HAP-1 (cell line): ENCODE results near the gene FUOM.
"Not testable (repeated sequence)": the region's sequence is repeated elsewhere in the genome, so short reads cannot be mapped to it uniquely, and the experiment has no call there.

ENCODE experiments used
- DNase-seq, 2 experiments: peaks; one replicate each; pipeline ENCODE4 v3.0.0-alpha.2; 2016 to 2020; ENCODE audit warnings: low spot score in 2 of 2
- H3K27me3 ChIP-seq: fragments of 250-450 bp; sonication (Bioruptor Pico); 2 replicates; pipeline ENCODE4 v1.5.1; 2020; ENCODE audit warnings: low read depth, mild to moderate bottlenecking, moderate library complexity
- H3K36me3 ChIP-seq: fragments of 250-450 bp; sonication (Bioruptor Pico); replicated peaks from 2 replicates; pipeline ENCODE4 v1.5.1; 2020; ENCODE audit warnings: mild to moderate bottlenecking
- H3K4me1 ChIP-seq: fragments of 250-450 bp; sonication (Bioruptor Pico); 2 replicates; pipeline ENCODE4 v1.5.1; 2020; ENCODE audit warnings: mild to moderate bottlenecking
- H3K4me3 ChIP-seq: fragments of 250-450 bp; sonication (Bioruptor Pico); 2 replicates; pipeline ENCODE4 v1.5.1; 2020; ENCODE audit warnings: mild to moderate bottlenecking, moderate library complexity
- H3K9me3 ChIP-seq: fragments of 250-450 bp; sonication (Bioruptor Pico); 2 replicates; pipeline ENCODE4 v1.5.1; 2020; ENCODE audit warnings: mild to moderate bottlenecking, moderate library complexity
- in situ Hi-C: fragments of 300-500 bp; cut with MboI; formaldehyde crosslinking; loops from 3 replicates; pipeline ENCODE4 v1.14.3; 2020; ENCODE audit warnings: low sequenced_read_pairs, inconsistent platforms, mixed read lengths

The FUOM gene

GRCh38 chr10:133379801-133380666, 22.2 kb upstream of the FUOM start:
- H3K27me3 ChIP-seq = no peaks in the 10 kb centered on the region
- no peak for DNase-seq
- no peak overlapping the region for H3K4me3 ChIP-seq
- H3K4me1 ChIP-seq = peaks cover 17% of the 10 kb centered on the region
- H3K9me3 ChIP-seq = no peaks in the 10 kb centered on the region
- in situ Hi-C loops = no loop called here
- no peaks in the 10 kb centered on the region for H3K36me3 ChIP-seq

- H3K27me3 ChIP-seq = no peaks in the 10 kb centered on the region
- in situ Hi-C loops = no loop called here
Measured at GRCh38 chr10:133379152-133379800, 21.5 kb upstream of the FUOM start, which contains the start of gene PAOX. Gene PAOX, plus strand, starts transcription at chr10:133379262. Its CDS starts 55 bp downstream, at chr10:133379317.

GRCh38 chr10:133378251-133379096, 20.7 kb upstream of the FUOM start:
- DNase-seq = peak; percentile 32 to 72
- peaks cover 31% of the 10 kb centered on the region for H3K4me1 ChIP-seq

More at GRCh38 chr10:133379152-133379800, 21.5 kb upstream of the FUOM start, which contains the start of gene PAOX:
- Histone ChIP-seq H3K4me1 (peaks cover 25% of the 10 kb centered on the region), H3K4me3 (peak within 1 kb of the TSS; percentile 49), H3K9me3 (no peaks in the 10 kb centered on the region), H3K36me3 (no peaks in the 10 kb centered on the region)
- DNase-seq = peak in 1 of 2 experiments; percentile 75

GRCh38 chr10:133377818-133378250, 20.0 kb upstream of the FUOM start:
- in situ Hi-C loops = no loop called here
- Histone ChIP-seq H3K4me3 (peak overlapping the region; percentile 49), H3K9me3 (no peaks in the 10 kb centered on the region), H3K36me3 (no peaks in the 10 kb centered on the region), H3K27me3 (no peaks in the 10 kb centered on the region), H3K4me1 (peaks cover 31% of the 10 kb centered on the region)
- no peak for DNase-seq

More at GRCh38 chr10:133378251-133379096, 20.7 kb upstream of the FUOM start:
- peak overlapping the region; percentile 49 for H3K4me3 ChIP-seq
- no peaks in the 10 kb centered on the region for H3K9me3 ChIP-seq
- in situ Hi-C loops = no loop called here
- no peaks in the 10 kb centered on the region for H3K36me3 ChIP-seq
- H3K27me3 ChIP-seq = no peaks in the 10 kb centered on the region

GRCh38 chr10:133377025-133377817, 19.4 kb upstream of the FUOM start:
- no peaks in the 10 kb centered on the region for H3K36me3 ChIP-seq
- H3K27me3 ChIP-seq = no peaks in the 10 kb centered on the region
- no peak for DNase-seq
- H3K4me3 ChIP-seq = no peak overlapping the region
- no peaks in the 10 kb centered on the region for H3K9me3 ChIP-seq
- H3K4me1 ChIP-seq = peaks cover 31% of the 10 kb centered on the region
- in situ Hi-C loops = no loop called here

GRCh38 chr10:133376183-133376582, 18.4 kb upstream of the FUOM start:
- not testable (repeated sequence) for H3K27me3 ChIP-seq

GRCh38 chr10:133375357-133376115, 17.7 kb upstream of the FUOM start:
- H3K4me1 ChIP-seq = peaks cover 31% of the 10 kb centered on the region
- no peaks in the 10 kb centered on the region for H3K9me3 ChIP-seq
- H3K36me3 ChIP-seq = peaks cover 3% of the 10 kb centered on the region
- no peak overlapping the region for H3K4me3 ChIP-seq
- peak; percentile 60 to 73 for DNase-seq
- no peaks in the 10 kb centered on the region for H3K27me3 ChIP-seq
- in situ Hi-C loops = no loop called here

More at GRCh38 chr10:133376183-133376582, 18.4 kb upstream of the FUOM start:
- DNase-seq, H3K9me3 ChIP-seq, in situ Hi-C loops, H3K36me3 ChIP-seq, H3K4me3 ChIP-seq: not testable (repeated sequence)
- peaks cover 31% of the 10 kb centered on the region for H3K4me1 ChIP-seq

GRCh38 chr10:133373174-133374090, 15.6 kb upstream of the FUOM start, which contains the start of gene ECHS1:
Gene ECHS1, minus strand, starts transcription at chr10:133373354. Its CDS starts 21 bp downstream, at chr10:133373333.
- in situ Hi-C loops = no loop called here
- Histone ChIP-seq H3K4me3 (peak within 1 kb of the TSS; percentile 68), H3K36me3 (peaks cover 21% of the 10 kb centered on the region), H3K27me3 (no peaks in the 10 kb centered on the region), H3K4me1 (peaks cover 30% of the 10 kb centered on the region), H3K9me3 (no peaks in the 10 kb centered on the region)
- peak; percentile 88 to 97 for DNase-seq

- DNase-seq = no peak
- peaks cover 27% of the 10 kb centered on the region for H3K36me3 ChIP-seq
- in situ Hi-C loops = no loop called here
- peaks cover 25% of the 10 kb centered on the region for H3K4me1 ChIP-seq
- H3K9me3 ChIP-seq = no peaks in the 10 kb centered on the region
- no peaks in the 10 kb centered on the region for H3K27me3 ChIP-seq
- H3K4me3 ChIP-seq = peak overlapping the region; percentile 18
Measured at GRCh38 chr10:133372507-133372906, 14.7 kb upstream of the FUOM start.

GRCh38 chr10:133370030-133370786, 12.4 kb upstream of the FUOM start:
- H3K27me3 ChIP-seq = no peaks in the 10 kb centered on the region
- no peaks in the 10 kb centered on the region for H3K9me3 ChIP-seq
- H3K4me3 ChIP-seq = no peak overlapping the region
- DNase-seq = no peak
- peaks cover 46% of the 10 kb centered on the region for H3K36me3 ChIP-seq
- H3K4me1 ChIP-seq = peaks cover 15% of the 10 kb centered on the region
- in situ Hi-C loops = no loop called here

GRCh38 chr10:133368153-133368552, 10.3 kb upstream of the FUOM start:
- H3K27me3 ChIP-seq = no peaks in the 10 kb centered on the region
- H3K4me1 ChIP-seq = no peaks in the 10 kb centered on the region
- in situ Hi-C loops = no loop called here
- DNase-seq = no peak
- H3K4me3 ChIP-seq = no peak overlapping the region
- no peaks in the 10 kb centered on the region for H3K9me3 ChIP-seq
- H3K36me3 ChIP-seq = peaks cover 66% of the 10 kb centered on the region
